Measurements from ENCODE around the gene OXTR.

DNA sequence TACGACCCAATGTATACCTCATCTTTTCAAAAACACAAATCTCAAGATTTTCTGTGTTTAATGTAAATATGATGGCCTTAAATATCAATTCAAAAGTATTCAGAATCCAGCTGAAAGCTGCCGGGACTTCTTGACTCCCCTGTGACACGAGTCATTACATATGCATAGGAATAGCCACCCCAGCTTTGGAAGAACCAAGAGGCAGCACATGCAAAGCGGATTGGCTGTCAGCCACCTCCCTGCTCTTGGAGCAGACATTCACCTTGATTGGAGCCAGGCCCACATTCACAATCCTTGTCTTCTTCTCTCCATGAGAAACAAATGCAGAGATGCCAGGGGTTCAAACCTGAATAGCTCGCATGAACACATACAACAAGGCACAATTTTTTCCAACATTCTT, 46.6 kb downstream of the OXTR start:
- TF ChIP-seq, protein P1, sequence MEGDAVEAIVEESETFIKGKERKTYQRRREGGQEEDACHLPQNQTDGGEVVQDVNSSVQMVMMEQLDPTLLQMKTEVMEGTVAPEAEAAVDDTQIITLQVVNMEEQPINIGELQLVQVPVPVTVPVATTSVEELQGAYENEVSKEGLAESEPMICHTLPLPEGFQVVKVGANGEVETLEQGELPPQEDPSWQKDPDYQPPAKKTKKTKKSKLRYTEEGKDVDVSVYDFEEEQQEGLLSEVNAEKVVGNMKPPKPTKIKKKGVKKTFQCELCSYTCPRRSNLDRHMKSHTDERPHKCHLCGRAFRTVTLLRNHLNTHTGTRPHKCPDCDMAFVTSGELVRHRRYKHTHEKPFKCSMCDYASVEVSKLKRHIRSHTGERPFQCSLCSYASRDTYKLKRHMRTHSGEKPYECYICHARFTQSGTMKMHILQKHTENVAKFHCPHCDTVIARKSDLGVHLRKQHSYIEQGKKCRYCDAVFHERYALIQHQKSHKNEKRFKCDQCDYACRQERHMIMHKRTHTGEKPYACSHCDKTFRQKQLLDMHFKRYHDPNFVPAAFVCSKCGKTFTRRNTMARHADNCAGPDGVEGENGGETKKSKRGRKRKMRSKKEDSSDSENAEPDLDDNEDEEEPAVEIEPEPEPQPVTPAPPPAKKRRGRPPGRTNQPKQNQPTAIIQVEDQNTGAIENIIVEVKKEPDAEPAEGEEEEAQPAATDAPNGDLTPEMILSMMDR (conservative IDR thresholded peaks at IDR 0.05; ENCODE audit: low read depth, low read length) = no peak
- TF ChIP-seq BHLHE40 (IDR thresholded peaks at IDR 0.05; ENCODE audit: low read depth, low read length) = no peak
- no peak for TF ChIP-seq POLR2A (IDR thresholded peaks at IDR 0.05; ENCODE audit: low read depth, low read length)
- TF ChIP-seq CEBPB (IDR thresholded peaks at IDR 0.05; ENCODE audit: low read depth, low read length) = no peak
- no peak for TF ChIP-seq MAFK (IDR thresholded peaks at IDR 0.05; ENCODE audit: low read depth, low read length)
- TF ChIP-seq, protein P2, sequence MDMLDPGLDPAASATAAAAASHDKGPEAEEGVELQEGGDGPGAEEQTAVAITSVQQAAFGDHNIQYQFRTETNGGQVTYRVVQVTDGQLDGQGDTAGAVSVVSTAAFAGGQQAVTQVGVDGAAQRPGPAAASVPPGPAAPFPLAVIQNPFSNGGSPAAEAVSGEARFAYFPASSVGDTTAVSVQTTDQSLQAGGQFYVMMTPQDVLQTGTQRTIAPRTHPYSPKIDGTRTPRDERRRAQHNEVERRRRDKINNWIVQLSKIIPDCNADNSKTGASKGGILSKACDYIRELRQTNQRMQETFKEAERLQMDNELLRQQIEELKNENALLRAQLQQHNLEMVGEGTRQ (IDR thresholded peaks at IDR 0.05; ENCODE audit: low read depth, low read length) = no peak
- TF ChIP-seq MAZ (IDR thresholded peaks at IDR 0.05; ENCODE audit: borderline replicate concordance, low read depth, low read length) = no peak
- no peak for TF ChIP-seq RAD21 (IDR thresholded peaks at IDR 0.05; ENCODE audit: low read length)
- TF ChIP-seq SMC3 (IDR thresholded peaks at IDR 0.05; ENCODE audit: low read depth, low read length) = no peak
- TF ChIP-seq CHD1 (IDR thresholded peaks at IDR 0.05; ENCODE audit: low read depth, low read length) = no peak

All from IMR-90 (cell line).